NOMO-1 (cell line): ENCODE measurements around the gene TAOK3.
"Not testable (repeated sequence)": the region's sequence is repeated elsewhere in the genome, so short reads cannot be mapped to it uniquely, and the experiment has no call there.

Experiments used
- DNase-seq, 2 experiments: peaks; one replicate each; lab custom pipeline; 2025; ENCODE audit not compliant: unreplicated experiment in 2 of 2; lab: John Stamatoyannopoulos, UW

TAOK3 gene

DNA sequence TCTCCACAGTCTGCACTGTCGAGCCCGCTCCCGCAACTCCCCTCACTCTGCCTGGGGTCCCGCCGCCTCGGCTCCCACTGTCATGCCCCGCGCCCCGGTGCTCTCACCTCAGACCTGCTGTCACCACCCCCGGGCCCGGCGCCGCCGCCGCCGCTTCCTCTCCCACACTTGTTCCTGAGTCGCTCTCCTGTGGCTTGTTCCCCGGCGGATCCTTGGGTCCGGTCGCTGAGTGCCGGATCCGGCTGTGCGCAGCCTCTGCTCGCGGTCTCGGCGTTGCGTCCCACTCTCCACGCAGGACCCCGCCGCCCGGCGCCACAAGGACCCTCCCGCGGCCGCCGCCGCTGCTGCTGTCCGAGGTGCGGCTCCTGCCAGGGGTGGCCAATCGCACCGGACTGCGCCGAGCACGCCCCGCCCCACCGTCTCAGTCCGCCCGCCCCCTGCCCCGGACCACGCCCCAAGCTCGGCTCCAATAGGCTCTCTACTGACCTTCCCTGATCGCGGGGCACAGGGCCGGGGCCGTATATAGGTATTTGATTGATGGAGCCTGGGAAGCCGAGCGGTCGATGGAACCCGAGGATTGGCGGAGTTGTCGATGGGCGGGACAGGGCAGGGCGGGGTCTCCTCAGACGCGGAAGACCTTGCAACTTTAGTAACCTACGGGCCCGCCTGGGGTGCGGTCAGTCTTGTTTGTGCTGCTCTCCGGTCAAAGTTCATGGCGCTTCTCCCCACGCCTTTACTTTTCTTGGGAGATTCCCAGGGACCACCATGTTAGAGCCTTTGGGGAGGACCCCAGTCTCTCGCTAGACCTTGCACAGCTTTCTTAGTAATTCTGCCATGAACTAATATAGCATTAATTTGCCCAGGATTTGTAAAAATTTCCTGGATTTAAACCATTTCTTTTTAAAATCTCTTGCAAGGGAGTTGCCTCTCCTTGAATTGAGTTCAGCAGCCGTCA is at the start of gene TAOK3:
TSS of gene TAOK3 (minus strand) at position 367 of the 955 bp plus-strand sequence. CDS start 117,340 bp downstream, outside the sequence.
- DNase-seq, result peak; percentile 95 to 100

DNA sequence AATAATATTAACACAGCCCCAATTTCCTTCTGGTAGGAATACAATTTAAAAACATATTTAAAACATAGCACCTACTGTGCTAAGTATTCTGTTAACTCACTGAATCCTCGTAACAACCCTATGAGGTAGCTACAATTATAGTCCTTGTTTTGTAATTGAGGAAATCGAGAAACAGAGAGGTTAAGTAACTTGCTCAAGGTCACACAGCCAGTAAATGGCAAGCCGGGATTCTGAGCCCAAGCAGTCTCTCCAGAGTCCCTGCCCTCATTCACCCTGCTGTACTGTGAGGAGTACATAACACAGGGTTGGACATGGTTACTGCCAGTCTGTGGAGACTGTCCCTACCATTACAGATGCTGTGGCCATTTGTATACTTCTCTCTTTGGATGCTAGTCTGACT is 48.0 kb upstream of the TAOK3 start:
- no peak for DNase-seq

DNA sequence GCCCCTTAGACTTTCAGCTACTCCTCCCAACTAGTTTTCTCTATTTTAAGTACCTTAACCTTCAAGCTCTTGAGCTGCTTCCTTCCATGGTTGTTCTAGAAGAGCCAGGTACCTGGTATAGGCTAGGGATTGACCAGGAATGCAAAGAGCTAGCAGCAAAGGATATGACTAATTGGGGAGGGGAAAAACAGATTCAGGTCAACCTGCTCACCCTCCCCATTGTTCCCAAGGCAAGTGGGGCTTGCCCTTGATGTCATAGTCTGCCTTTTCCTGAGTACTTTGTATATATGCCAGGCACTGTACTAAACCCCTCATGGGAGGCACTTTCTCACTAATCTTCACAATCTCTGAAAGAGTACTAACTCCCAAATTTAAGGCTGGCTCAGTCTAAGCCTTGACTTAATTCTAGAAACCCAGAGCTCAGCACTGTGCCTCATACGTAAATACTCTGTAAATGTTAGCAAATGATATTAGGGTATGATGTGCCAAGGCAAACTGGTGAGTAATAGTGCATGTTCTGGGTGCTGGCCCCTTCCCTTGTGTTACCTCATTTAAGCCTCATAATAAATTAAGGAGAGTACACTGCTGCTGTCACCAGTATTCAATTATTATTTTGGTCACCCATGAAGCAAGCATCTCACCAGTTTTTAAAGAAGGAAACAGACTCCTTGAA is 45.8 kb upstream of the TAOK3 start:
- DNase-seq, result no peak

DNA sequence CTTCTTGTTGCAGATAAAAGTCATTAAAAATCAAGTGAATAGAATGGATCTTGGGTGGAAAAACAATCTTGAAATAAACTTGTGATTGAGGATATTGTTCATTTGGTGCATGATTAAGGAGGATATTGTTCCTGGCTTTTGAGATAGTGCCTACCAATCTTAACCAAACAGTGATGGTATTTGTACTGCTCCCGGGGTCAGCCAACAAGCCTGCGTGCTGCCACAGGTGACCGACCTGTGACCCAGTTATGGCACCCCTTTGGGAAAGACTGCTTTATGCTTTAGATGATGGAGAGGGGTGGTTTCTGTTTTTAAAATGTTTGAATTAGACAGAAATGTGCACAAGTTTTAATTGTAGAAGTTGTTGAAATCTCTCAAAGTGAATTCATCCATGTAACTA is 45.2 kb upstream of the TAOK3 start:
- DNase-seq, result no peak

DNA sequence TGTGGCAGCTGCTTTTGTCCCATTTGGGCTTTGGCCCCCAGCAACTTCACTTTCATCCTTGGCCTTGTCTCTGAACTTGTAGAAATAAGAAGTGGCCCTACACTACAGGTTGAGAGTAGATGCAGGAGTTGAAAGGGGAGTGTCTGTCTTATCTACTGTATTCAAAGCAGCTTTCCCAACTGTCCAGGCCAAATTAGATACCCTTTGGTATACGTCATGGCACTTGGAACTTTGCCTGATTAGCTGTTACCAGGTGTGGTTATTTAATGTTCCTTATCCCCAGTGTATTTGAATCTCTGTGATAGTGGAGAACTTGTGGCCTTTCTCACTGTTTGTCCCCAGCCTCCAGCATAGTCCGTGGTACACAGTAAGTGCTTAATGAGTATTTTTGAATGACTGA is 37.1 kb upstream of the TAOK3 start:
- DNase-seq, result no peak

DNA sequence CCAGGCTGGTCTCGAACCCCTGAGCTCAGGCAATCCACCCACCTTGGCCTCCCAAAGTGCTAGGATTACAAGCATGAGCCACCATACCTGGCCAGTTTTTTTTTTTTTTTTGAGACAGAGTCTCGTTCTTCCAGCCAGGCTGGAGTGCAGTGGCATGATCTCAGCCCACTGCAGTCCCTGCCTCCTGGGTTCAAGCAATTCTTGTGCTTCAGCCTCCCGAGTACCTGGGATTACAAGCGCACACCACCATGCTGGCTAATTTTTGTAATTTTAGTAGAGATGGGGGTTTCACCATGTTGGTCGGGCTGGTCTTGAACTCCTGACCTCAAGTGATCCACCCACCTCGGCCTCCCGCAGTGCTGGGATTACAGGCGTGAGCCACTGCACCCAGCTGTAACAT is 35.5 kb upstream of the TAOK3 start:
- not testable (repeated sequence) for DNase-seq

DNA sequence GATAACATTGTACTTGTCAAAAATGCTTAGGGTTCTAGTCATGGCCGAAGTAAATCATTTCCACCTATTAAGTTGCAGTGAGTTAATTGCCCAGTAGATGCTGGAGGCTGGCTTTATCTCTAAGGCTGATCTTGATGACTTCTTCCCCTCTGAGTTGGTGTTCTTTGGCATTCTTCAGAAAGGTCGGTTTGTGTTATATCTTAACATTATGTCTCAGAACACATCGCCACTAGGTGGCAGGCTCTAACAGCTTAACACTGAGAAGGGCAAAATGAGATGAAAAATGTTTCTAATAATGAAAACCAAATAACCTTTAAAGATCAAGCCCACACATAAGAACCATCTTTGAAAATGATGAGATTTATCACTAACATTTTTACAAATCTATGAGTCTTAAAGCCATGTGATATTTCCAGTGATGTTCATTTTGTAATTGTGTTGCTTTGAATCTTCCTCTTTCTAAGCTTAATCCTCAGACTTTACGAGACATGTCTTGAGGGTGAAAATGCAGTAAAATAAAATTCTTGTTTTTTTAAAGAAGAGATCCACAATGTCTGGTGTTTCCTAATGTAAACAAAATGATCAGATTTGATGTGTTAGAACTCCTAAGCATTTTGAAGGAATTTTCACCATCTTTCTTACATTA is 32.3 kb upstream of the TAOK3 start:
- DNase-seq, result peak; percentile 1 to 19

DNA sequence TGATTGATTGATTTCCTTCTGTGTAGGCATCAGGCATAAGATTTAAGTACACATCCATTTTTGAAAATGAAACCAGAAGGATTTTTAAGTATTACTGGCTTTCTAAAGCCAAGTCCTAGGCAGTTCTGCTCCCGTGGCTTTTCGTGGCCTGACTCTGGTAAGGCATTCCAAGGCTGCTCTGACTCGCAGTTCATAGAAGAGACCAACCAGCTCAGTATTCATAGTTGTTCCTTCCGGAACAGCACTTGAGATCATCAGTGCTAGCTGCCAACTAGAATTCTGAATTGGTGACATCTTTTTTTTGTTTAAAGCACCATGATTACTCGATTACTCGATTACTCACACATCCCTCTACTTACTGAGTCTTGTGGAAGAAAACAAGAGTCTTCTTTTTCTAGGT is 29.5 kb upstream of the TAOK3 start:
- no peak for DNase-seq

DNA sequence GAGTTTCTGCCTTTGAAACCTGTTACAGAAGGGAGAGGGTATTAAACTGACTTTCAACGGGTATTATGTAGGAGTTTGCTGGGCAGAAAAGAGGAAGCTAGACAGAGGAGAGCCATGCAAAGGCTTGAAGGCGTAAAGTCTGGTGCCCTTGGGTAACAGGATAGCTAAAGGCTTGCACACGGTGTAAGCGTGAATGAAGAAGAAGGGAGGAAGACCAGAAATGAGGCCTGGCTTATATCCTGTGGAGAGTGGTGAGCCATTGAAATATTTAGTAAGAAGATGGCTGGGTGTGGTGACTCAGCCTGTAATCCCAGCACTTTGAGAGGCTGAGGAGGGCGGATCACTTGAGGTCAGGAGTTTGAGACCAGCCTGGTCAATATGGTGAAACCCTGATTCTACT is 26.2 kb upstream of the TAOK3 start:
- peak; percentile 21 to 22 for DNase-seq

DNA sequence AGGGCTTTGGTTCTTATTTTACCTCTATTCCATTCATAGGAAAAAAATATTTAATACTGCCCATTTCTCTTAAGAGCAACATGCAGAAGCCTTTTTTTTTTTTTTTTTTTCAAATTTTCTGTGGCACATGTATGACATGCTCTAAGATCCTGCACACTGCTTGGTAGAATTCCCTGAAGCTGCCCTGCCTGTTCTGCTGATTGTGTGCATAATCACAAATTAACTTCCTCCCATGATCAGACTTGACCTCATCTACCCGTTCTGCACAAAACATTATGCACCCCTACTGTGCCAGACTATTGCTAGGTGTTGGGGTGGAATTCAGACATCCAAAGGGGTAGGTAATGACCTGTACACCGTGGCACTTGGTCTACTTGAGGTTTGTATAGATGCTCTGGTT is 25.8 kb upstream of the TAOK3 start:
- DNase-seq, result no peak

DNA sequence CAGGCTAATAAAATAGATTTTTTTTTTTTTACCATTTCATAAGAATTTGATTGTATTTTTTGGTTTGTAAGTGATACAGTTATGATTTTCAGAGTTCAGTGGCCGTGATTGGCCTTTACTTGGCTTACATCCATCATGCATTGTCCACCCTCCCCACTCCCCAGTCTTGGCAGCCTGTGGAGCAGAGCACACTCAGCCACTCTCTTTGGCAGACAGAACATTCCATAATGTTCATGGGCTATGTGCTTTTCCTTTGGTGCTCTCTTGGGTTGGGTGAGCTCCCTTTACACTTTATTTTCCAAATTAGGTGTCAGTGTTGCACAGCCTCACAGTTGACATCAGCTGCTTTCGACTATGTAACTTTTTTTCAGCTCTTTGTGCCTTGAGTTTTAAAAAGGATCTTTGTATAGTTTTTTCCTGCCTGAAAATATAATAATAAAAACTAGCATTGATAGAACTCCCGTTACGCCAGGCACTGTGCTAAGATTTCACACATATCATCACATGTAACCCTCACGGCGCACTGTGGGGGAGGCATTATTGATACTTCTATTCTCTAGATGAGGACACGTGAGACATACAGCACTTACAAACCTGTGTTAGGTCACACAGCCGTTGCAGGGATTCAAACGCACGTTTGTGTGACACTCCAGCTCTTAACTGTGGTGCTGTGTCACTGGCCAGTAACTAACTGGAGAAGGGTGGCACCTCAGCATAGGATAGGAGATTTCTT is 25.2 kb upstream of the TAOK3 start:
- DNase-seq, result no peak

DNA sequence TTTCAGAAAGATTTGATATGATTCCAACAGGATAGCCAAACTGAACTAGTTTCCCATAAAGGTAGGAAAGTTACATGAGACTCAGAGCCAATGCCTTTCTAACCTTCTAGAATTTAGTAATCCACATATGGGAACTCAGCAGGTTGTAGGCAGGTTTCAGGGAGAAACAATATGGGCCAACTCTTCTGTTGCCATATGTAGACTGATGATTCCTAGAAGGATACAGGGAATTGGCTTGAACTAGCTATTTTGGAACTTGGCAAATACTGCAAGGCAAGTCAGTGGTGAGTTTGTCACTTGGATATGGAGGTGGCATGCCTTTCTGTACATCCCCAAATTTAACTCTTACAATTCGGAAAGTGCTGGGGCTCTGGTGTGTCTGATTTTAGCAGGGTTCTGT is 19.1 kb upstream of the TAOK3 start:
- DNase-seq, result no peak

DNA sequence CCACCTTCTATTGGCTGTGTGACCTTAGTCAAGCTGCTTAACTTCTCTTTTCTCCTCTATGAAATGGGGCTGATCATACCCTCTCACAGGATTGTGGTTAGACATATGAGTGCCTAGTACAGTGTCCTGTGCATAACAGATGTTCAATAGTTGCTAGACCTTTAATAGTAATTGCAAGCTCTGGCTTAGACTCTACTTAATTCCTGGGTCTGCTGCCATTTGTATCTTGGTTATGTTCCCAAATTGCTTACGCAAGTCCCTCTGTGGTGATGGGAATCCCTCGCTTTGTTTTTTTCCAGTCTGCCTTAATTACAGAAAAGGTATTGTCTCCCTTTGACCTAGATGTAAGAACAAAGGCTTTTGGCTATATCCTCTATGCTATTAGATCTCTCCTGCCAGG is 18.7 kb upstream of the TAOK3 start:
- no peak for DNase-seq

DNA sequence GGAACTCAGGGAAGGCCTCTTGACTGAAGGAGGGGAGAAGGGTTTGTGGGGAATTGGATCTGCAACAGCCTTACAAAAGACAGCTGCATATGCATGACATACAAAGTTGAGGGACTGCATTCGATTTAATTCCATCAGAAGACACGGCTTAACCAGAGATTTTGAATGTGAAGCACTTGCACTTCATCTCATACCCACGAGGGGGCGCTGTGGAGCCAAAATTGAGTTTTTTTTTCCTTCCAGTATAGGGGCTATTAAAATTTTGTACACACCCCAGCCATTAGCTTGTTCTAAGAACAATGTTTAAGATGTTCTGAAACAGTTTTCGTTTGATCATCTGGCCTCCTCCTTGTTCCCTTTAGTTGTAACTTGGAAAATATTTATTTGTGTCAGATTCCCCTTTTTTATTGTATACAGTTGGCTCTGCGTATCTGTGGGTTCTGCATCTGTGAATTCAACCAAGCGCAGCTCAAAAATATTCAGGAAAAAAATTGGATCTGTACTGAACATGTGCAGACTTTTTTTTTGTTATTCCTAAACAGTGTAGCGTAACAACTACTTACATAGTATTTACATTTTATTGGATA is 5.3 kb upstream of the TAOK3 start:
- peak; percentile 40 to 68 for DNase-seq

DNA sequence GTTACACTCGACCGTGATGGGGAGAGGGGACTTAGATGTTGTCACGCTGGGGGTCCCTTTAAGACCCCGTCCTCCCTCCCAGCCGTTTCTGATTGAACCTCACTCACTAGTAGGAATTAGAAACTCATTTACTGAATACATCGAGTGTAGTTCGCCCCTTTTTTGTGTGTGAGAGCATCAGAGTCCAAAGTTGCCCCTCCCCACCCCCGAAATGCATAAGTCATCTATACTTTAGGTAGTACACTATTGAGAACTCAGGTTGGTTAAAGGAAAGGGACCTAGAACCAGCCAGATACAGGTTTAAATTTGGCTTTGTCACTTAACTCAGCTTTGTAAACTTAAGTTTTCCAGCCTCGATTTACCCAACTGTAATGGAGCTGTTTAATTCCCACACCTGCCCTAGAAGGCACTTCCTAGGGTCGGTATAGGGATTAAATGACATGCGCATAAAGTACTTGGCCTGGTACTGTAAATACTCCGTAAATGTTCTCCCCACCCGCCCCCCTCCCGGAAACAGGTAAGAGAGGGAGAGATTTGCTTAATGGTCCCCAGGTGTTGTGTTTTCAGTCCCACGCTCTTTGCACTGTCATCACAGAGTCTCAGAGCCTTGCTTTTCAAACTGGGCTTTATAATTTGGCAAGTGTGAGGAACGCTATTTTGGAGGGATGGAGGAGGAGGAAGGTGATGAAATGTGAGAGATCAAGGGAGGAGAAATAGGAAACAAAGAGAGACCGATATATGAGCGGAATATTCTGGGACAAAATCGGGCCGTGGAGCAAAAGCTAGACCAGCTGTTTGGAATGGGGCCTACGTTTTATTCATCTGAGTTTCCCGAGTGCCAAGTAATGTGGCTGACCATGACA is 4.5 kb upstream of the TAOK3 start:
- DNase-seq, result peak in 1 of 2 experiments; percentile 19

DNA sequence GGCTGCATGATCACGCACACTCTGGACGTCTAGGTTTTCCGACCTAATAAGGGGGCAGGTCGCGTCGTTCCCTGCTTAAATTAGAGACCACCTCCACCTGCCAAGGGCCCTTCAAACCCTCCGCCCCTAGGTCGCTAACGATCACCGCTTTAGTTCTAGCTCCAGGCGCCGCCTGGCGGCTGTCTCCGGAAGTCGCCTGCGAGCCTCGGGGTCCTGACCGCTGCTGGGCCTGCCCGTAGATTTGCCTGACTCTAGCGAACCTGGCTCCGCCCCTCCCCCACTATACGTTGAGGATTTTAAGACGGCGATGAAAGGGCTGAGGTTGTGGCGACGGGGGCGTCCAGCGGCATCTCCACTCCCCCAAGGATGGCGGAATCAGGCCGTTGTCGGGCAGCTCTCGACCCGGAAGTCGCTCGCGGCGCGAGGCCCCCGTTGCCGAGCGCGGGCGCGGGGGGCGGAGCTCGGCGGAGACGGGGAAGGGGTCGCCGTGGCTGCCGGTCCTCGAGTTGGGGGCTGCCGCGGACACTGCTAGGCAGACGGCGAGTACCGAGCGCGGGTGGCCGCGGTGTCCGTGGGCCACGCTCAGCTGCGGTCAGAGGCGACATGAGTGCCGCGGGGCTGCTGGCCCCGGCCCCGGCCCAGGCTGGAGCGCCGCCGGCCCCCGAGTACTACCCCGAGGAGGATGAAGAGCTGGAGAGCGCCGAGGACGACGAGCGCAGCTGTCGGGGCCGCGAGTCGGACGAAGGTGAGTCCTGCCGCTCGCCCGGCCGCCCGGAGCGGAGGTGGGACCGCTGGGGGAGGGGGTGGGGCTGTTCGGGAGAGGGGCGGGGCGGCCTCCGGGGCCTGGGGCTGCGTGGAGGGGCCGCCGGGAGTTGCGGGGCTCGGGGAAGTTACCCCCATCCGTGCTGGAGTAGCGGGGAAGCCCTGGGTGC is 3.6 kb upstream of the TAOK3 start, which contains the start of gene SUDS3:
TSS of gene SUDS3 (plus strand) at position 467 of the 932 bp plus-strand sequence. CDS start at position 604, 137 bp downstream.
- peak; percentile 78 to 85 for DNase-seq

DNA sequence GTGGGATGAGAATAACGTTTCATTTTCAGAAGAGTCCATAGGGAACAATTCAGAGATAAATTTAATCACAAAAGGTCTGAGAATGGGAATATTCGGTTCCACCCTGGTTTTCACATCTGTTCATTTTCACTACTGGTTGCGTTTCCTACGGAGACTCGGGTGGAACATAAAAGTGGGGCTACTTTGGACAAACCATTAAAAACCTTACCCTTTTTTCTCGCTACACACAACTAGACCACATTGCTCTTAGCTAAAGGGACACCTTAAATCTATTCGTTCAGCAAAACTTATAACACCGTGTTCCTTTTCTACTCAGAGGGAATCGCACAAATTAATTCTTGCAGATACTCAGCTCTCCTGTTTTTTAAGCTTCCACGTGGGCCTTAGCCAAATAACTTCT is 2.6 kb upstream of the TAOK3 start:
- DNase-seq, result no peak

DNA sequence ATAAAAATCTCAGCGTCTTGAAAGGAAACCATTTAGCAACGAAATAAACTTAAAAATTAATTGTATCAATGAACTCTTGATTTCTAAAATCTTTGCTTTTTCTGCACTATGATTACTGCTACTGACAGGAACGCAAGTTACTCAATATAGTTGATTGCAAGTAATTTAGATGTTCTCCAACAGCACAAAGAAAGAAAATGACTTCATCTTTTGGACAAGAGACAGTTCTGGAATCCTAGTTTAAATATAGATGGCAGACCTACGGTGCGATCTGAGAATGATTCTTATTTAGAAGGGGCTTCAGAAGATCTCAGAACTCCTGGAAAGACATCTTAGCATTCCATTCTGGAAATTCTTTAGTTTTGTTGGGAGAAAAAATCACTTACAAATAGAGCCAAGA is 2.2 kb upstream of the TAOK3 start:
- DNase-seq, result peak in 1 of 2 experiments; percentile 6
